ENCODE results near the gene ZC3H12A.

GRCh38 chr1:37438037-37438868, 36.1 kb upstream of the ZC3H12A start:
- TF ChIP-seq POLR2AphosphoS5 (IDR thresholded peaks at IDR 0.05): no peak
- no peak for TF ChIP-seq CTCF (IDR thresholded peaks at IDR 0.05)

Measured in sigmoid colon (tissue), 4 donors.